ENCODE measurements around the gene F2R.

Gene F2R

DNA sequence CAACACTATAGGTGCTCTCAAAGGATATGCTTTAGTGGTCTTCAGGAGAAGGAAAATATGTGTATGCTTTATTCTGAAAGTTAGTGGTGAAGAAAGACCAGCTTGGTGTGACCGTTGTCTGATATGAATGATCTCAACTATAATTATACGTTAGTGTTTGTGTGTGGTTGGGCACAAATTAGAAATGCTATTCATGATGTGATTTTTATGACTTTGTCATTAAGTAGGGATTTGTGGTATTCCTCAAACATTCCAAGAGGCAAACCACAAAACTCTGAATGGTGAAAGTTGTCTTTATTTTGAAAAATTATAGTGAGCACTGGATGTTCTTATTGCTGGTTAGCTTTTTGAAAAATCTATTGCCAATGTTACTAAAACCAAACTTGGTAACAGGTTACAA is 6.2 kb upstream of the F2R start:
- no peak for DNase-seq (ENCODE audit: low read depth, low spot score)
- Histone ChIP-seq H3K4me3 (ENCODE audit: insufficient read length, low read depth) (no peak overlapping the region), H3K9ac (ENCODE audit: insufficient read length, low read depth) (no peak overlapping the region), H3K9me3 (ENCODE audit: insufficient read depth, low read length) (no peaks in the 10 kb centered on the region), H3K4me1 (ENCODE audit: insufficient read depth, insufficient read length) (no peaks in the 10 kb centered on the region), H3K27me3 (ENCODE audit: insufficient read depth, insufficient read length) (peaks cover 12% of the 10 kb centered on the region), H3K36me3 (ENCODE audit: insufficient read depth, insufficient read length, low read length) (no peaks in the 10 kb centered on the region)
- TF ChIP-seq ZNF274 (IDR thresholded peaks at IDR 0.05; ENCODE audit: low read depth, low read length) = no peak
- no peak for TF ChIP-seq SUZ12 (IDR thresholded peaks at IDR 0.05; ENCODE audit: extremely low read depth, insufficient read depth, insufficient read length)
- TF ChIP-seq YY1 (IDR thresholded peaks at IDR 0.05; ENCODE audit: insufficient read depth, insufficient read length) = no peak

DNA sequence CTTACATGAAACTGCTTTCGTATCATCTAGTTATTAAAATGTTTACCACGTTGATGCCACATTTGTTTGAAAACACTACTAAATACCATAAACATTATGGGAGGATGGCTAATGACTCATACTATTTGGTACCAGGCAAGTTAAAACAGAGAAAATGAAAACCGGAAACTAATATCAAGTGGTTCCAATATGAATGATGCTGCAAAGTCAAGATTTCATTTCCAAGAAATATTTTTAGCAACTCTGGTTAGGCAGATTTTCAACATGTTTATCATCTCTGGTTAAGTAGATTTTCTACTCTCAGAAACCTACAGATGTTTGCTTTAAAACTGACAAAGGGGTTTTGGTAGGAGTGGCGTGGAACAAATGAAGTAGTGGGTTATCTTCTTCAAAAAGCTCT is 4.9 kb upstream of the F2R start:
- no peaks in the 10 kb centered on the region for H3K9me3 ChIP-seq (ENCODE audit: insufficient read depth, low read length)
- no peak for TF ChIP-seq SUZ12 (IDR thresholded peaks at IDR 0.05; ENCODE audit: extremely low read depth, insufficient read depth, insufficient read length)
- no peak for TF ChIP-seq ZNF274 (IDR thresholded peaks at IDR 0.05; ENCODE audit: low read depth, low read length)
- no peak for TF ChIP-seq YY1 (IDR thresholded peaks at IDR 0.05; ENCODE audit: insufficient read depth, insufficient read length)
- H3K27me3 ChIP-seq (ENCODE audit: insufficient read depth, insufficient read length) = peaks cover 22% of the 10 kb centered on the region
- no peak for DNase-seq (ENCODE audit: low read depth, low spot score)
- H3K4me1 ChIP-seq (ENCODE audit: insufficient read depth, insufficient read length) = no peaks in the 10 kb centered on the region
- H3K9ac ChIP-seq (ENCODE audit: insufficient read length, low read depth) = no peak overlapping the region
- no peaks in the 10 kb centered on the region for H3K36me3 ChIP-seq (ENCODE audit: insufficient read depth, insufficient read length, low read length)
- no peak overlapping the region for H3K4me3 ChIP-seq (ENCODE audit: insufficient read length, low read depth)

DNA sequence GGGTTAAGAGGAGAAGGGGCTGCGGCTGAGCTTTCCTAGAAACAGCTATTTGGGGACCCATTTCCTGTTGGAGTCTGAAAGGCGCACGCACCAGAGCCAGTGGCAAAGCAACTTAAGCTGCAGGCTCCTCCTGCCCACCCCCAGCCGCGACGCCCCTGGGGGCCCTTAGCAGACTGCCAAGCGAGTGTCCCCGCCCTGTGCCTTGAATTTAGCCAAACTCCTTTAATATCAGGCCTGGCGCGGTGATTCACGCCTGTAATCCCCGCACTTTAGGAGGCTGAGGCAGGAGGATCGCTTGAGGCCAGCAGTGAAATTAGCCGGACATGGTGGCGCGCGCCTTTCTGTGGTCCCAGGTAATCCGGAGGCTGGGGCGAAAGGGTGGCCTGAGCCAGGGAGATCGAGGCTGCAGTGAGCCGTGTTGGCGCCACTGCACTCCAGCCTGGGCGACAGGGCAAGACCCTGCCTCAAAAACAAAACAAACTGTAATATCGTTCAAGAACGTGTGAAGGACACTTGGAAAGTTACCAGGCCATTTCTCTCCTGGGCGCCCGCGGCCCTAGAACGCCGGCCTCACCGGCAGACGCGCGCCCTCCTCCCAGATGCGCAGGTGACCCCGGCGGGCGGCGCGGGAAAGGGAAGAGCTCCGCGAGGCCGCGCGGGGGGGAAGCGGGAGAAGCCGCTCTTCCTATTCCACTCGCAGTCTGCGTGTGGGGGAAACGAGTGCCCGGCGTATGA is 1.0 kb upstream of the F2R start:
- Histone ChIP-seq H3K27me3 (ENCODE audit: insufficient read depth, insufficient read length) (peaks cover 22% of the 10 kb centered on the region), H3K9me3 (ENCODE audit: insufficient read depth, low read length) (no peaks in the 10 kb centered on the region), H3K9ac (ENCODE audit: insufficient read length, low read depth) (peak overlapping the region; percentile 56), H3K4me1 (ENCODE audit: insufficient read depth, insufficient read length) (no peaks in the 10 kb centered on the region), H3K4me3 (ENCODE audit: insufficient read length, low read depth) (peak overlapping the region; percentile 41), H3K36me3 (ENCODE audit: insufficient read depth, insufficient read length, low read length) (no peaks in the 10 kb centered on the region)
- no peak for DNase-seq (ENCODE audit: low read depth, low spot score)
- TF ChIP-seq YY1 (IDR thresholded peaks at IDR 0.05; ENCODE audit: insufficient read depth, insufficient read length) (no peak), ZNF274 (IDR thresholded peaks at IDR 0.05; ENCODE audit: low read depth, low read length) (no peak), SUZ12 (IDR thresholded peaks at IDR 0.05; ENCODE audit: extremely low read depth, insufficient read depth, insufficient read length) (no peak)

DNA sequence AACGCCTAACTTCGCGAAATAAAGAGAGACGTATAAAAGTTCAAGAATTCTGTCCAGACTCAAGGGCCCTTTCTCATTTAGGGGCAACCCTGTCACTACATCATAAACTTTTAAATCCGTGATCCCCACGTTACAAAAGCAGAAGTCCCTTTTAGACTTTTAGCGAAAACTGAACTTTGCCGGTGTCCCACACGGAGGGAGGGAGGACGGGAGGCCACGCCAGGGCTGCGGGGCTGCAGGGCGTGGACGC is 515 bp upstream of the F2R start:
- peak overlapping the region; percentile 56 for H3K9ac ChIP-seq (ENCODE audit: insufficient read length, low read depth)
- peak overlapping the region; percentile 41 for H3K4me3 ChIP-seq (ENCODE audit: insufficient read length, low read depth)
- H3K4me1 ChIP-seq (ENCODE audit: insufficient read depth, insufficient read length) = no peaks in the 10 kb centered on the region
- H3K9me3 ChIP-seq (ENCODE audit: insufficient read depth, low read length) = no peaks in the 10 kb centered on the region
- TF ChIP-seq ZNF274 (IDR thresholded peaks at IDR 0.05; ENCODE audit: low read depth, low read length) = no peak
- no peak for TF ChIP-seq SUZ12 (IDR thresholded peaks at IDR 0.05; ENCODE audit: extremely low read depth, insufficient read depth, insufficient read length)
- TF ChIP-seq YY1 (IDR thresholded peaks at IDR 0.05; ENCODE audit: insufficient read depth, insufficient read length) = no peak
- DNase-seq (ENCODE audit: low read depth, low spot score) = no peak
- H3K36me3 ChIP-seq (ENCODE audit: insufficient read depth, insufficient read length, low read length) = no peaks in the 10 kb centered on the region
- H3K27me3 ChIP-seq (ENCODE audit: insufficient read depth, insufficient read length) = peaks cover 22% of the 10 kb centered on the region

DNA sequence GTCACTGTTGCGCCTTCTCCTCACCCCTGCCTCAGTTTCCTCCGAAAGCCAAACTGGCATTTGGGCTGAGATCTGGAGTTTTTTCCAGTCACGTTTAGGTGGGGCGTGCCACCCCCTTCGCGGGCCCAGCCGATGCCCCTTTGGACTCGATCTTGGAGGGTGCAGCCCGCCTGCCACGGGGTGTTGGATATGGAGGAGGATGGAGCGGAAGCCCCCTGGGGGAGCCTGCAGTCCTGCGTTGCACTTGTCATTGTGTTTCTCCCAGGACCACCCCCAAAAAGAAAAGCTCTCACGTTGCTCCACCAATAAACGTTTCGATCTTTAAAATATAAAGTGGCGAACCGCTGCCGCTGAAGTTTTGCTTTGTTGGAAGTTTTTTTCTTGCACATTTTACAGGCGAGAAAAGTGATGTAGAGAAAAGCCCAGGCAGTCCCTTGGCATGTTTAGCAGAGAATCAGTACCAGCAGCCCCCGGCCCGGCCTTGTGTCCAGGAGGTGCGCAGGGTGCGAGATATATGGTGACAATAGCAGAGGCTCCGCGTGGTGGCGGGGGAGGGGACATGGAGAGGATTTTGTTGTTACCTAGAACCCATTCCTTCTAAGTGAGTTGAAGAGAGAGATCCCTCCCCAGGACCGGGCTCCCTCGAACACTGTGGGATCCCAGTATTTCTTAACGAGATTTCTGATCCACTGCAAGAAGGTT is 681 bp downstream of the F2R start:
- H3K36me3 ChIP-seq (ENCODE audit: insufficient read depth, insufficient read length, low read length) = no peaks in the 10 kb centered on the region
- peaks cover 22% of the 10 kb centered on the region for H3K27me3 ChIP-seq (ENCODE audit: insufficient read depth, insufficient read length)
- no peaks in the 10 kb centered on the region for H3K9me3 ChIP-seq (ENCODE audit: insufficient read depth, low read length)
- no peak for DNase-seq (ENCODE audit: low read depth, low spot score)
- no peak for TF ChIP-seq YY1 (IDR thresholded peaks at IDR 0.05; ENCODE audit: insufficient read depth, insufficient read length)
- no peak for TF ChIP-seq ZNF274 (IDR thresholded peaks at IDR 0.05; ENCODE audit: low read depth, low read length)
- no peak for TF ChIP-seq SUZ12 (IDR thresholded peaks at IDR 0.05; ENCODE audit: extremely low read depth, insufficient read depth, insufficient read length)
- H3K4me1 ChIP-seq (ENCODE audit: insufficient read depth, insufficient read length) = no peaks in the 10 kb centered on the region
- H3K4me3 ChIP-seq (ENCODE audit: insufficient read length, low read depth) = peak overlapping the region; percentile 81
- H3K9ac ChIP-seq (ENCODE audit: insufficient read length, low read depth) = peak overlapping the region; percentile 81

DNA sequence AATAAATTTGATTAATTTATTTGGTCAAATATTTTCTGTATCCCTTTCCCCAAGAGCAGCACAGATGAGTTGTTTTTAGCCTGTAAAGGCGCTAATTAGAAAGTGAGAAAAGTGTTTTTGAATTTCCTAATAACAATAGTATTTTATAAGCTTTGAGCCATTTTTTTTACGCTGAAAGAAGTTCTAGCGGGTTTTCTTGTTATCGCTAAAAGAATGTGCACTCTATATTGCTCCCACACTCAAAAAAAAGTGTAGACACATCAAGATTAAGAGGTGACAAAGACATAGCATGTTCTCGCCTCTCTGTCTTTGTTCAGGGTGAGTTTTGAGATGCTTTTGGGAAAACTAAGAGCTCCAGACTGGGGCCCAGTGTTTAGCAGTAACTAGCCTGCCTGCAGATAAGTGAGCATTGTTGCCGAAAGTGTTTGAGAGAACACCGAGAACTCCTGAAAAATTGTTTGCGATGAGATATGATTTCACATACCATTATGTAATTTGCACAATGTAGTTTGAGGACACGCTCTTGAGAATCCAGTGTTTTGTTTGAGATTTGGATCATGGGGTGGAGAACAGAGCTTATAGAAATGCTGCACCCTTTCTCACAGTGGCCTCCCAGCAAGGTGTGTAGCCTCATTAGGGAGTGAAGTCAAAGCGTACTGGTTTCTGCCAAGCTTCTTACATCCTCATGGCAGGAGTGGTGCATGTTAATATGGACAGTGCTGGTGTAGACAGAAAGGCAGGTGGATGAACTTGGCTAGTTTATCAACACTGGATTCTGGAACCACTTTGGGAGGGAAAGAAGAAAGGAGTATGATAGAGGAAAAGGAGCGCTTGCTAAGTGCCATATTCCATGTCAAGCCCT is 1.5 kb downstream of the F2R start:
- DNase-seq (ENCODE audit: low read depth, low spot score) = no peak
- Histone ChIP-seq H3K27me3 (ENCODE audit: insufficient read depth, insufficient read length) (peaks cover 22% of the 10 kb centered on the region), H3K4me1 (ENCODE audit: insufficient read depth, insufficient read length) (no peaks in the 10 kb centered on the region), H3K36me3 (ENCODE audit: insufficient read depth, insufficient read length, low read length) (peaks cover 4% of the 10 kb centered on the region), H3K9ac (ENCODE audit: insufficient read length, low read depth) (no peak overlapping the region), H3K4me3 (ENCODE audit: insufficient read length, low read depth) (no peak overlapping the region), H3K9me3 (ENCODE audit: insufficient read depth, low read length) (no peaks in the 10 kb centered on the region)
- TF ChIP-seq YY1 (IDR thresholded peaks at IDR 0.05; ENCODE audit: insufficient read depth, insufficient read length) (no peak), SUZ12 (IDR thresholded peaks at IDR 0.05; ENCODE audit: extremely low read depth, insufficient read depth, insufficient read length) (no peak), ZNF274 (IDR thresholded peaks at IDR 0.05; ENCODE audit: low read depth, low read length) (no peak)

DNA sequence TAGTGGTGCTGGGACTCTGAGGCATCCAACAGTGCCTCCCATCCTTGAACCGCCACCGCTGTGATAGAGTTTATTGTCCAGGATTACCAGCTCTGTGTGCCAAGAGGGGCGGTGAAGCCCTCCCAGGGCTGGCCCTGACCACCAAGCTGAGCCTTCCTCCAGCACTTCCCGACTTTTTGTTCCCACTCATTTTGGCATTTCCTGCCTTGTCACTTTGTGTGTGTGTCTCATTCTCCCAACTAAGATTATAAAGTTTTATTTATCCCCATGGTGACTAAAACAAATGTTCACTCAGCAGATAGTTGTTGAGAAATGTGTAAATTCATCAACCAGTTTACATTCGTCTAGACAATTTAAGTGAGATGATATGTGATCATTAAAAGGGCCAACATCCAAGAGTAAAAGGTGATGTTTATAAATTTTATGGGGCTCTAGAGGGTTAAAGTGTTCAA is 2.5 kb downstream of the F2R start:
- no peak overlapping the region for H3K9ac ChIP-seq (ENCODE audit: insufficient read length, low read depth)
- H3K9me3 ChIP-seq (ENCODE audit: insufficient read depth, low read length) = no peaks in the 10 kb centered on the region
- TF ChIP-seq ZNF274 (IDR thresholded peaks at IDR 0.05; ENCODE audit: low read depth, low read length) = no peak
- TF ChIP-seq YY1 (IDR thresholded peaks at IDR 0.05; ENCODE audit: insufficient read depth, insufficient read length) = no peak
- no peak for TF ChIP-seq SUZ12 (IDR thresholded peaks at IDR 0.05; ENCODE audit: extremely low read depth, insufficient read depth, insufficient read length)
- H3K27me3 ChIP-seq (ENCODE audit: insufficient read depth, insufficient read length) = peaks cover 22% of the 10 kb centered on the region
- no peaks in the 10 kb centered on the region for H3K4me1 ChIP-seq (ENCODE audit: insufficient read depth, insufficient read length)
- H3K36me3 ChIP-seq (ENCODE audit: insufficient read depth, insufficient read length, low read length) = peaks cover 8% of the 10 kb centered on the region
- no peak overlapping the region for H3K4me3 ChIP-seq (ENCODE audit: insufficient read length, low read depth)
- no peak for DNase-seq (ENCODE audit: low read depth, low spot score)
